Tibial nerve (tissue), 4 donors: ENCODE results near the gene MTHFD1. TPM values are rescaled to one million over a fixed set of nuclear protein-coding genes. Genes with fewer than 3 reads are reported as not detected.

Experiments used
- DNase-seq, 2 donors: peaks; one replicate each; pipeline ENCODE4 v3.0.0-alpha.2; 2019; ENCODE audit warnings: low spot score in 2 of 2
- H3K27ac ChIP-seq, 4 donors: fragments of 200-600 bp; sonication (generic) in 3 of 4; one replicate each; pipeline ENCODE4 v1.5.1; 2017 to 2019; ENCODE audit warnings: mild to moderate bottlenecking in 1 of 4
- H3K27me3 ChIP-seq, 2 donors: fragments of 200-600 bp; sonication (generic) in 1 of 2; one replicate each; pipeline versions ENCODE4 v1.5.1 to v1.6.0; 2017 to 2019
- H3K36me3 ChIP-seq, 3 donors: fragments of 200-600 bp; sonication (generic); one replicate each; pipeline ENCODE4 v1.5.1; 2018 to 2019
- H3K4me1 ChIP-seq, 4 donors: fragments of 200-600 bp; sonication (generic) in 3 of 4; one replicate each; pipeline ENCODE4 v1.5.1; 2017 to 2019
- H3K4me3 ChIP-seq, 4 donors: fragments of 200-600 bp; sonication (generic) in 3 of 4; one replicate each; pipeline ENCODE4 v1.5.1; 2017 to 2019; ENCODE audit warnings: mild to moderate bottlenecking in 1 of 4, moderate library complexity in 1 of 4
- H3K9me3 ChIP-seq, 4 donors: fragments of 200-600 bp; sonication (generic) in 3 of 4; one replicate each; pipeline ENCODE4 v1.5.1; 2017 to 2019
- CTCF ChIP-seq, 5 experiments: fragments of 200-600 bp in 3 of 5; fragments of 450-650 bp in 2 of 5; sonication (generic) in 3 of 5; IDR thresholded peaks; one replicate each; pipeline ENCODE4 v1.5.1; 2016 to 2019; ENCODE audit warnings: antibody characterized with exemption in 5 of 5, mild to moderate bottlenecking in 3 of 5, moderate library complexity in 2 of 5
- EP300 ChIP-seq, 2 donors: sonication (generic); formaldehyde crosslinking; IDR thresholded peaks; one replicate each; pipeline ENCODE4 v1.6.1; 2017; ENCODE audit warnings: antibody characterized with exemption in 2 of 2, mild to moderate bottlenecking in 1 of 2
- POLR2A ChIP-seq, 2 donors: fragments of 450-650 bp; IDR thresholded peaks; one replicate each; pipeline ENCODE4 v1.6.1; 2017; ENCODE audit warnings: antibody characterized with exemption in 2 of 2, mild to moderate bottlenecking in 2 of 2, moderate library complexity in 2 of 2
- WGBS, 2 donors: methylation state at CpG; one replicate each; pipeline ENCODE4 v1.1.5; 2018; 5-methylcytosine and 5-hydroxymethylcytosine counted together
- total RNA-seq, 4 donors: library from RNA; depleted of rRNA; stranded (reverse); fragments of >200 nt; gene quantifications; one replicate each; pipeline ENCODE4 v1.1.0, GENCODE V29; 2016

The MTHFD1 gene
- total RNA-seq, 4 donors from 2014 or later: 52.0 to 59.4 (median 56.7) TPM

GRCh38 chr14:64447876-64448670 is 59.9 kb downstream of the MTHFD1 start:
- 71 to 79% methylated on average over 5 of the region's 5 CpGs for whole genome bisulfite sequencing, 2 donors
- peaks cover 0 to 4% (median 0%) of the 10 kb centered on the region in 4 donors for H3K4me1 ChIP-seq
- no peak overlapping the region for H3K4me3 ChIP-seq
- no peaks in the 10 kb centered on the region for H3K9me3 ChIP-seq
- peaks cover 0 to 71% (median 0%) of the 10 kb centered on the region in 3 donors for H3K36me3 ChIP-seq
- H3K27ac ChIP-seq: no peak overlapping the region
- DNase-seq: no peak
- TF ChIP-seq EP300 (IDR thresholded peaks at IDR 0.05): no peak
- no peak for TF ChIP-seq CTCF (IDR thresholded peaks at IDR 0.05)
- no peaks in the 10 kb centered on the region for H3K27me3 ChIP-seq

GRCh38 chr14:64450255-64450654 is 62.1 kb downstream of the MTHFD1 start:
- no peak for TF ChIP-seq CTCF (IDR thresholded peaks at IDR 0.05)
- no peak for DNase-seq
- Histone ChIP-seq H3K36me3 (peaks cover 0 to 73% (median 15%) of the 10 kb centered on the region in 3 donors), H3K4me3 (no peak overlapping the region), H3K4me1 (no peaks in the 10 kb centered on the region), H3K27me3 (no peaks in the 10 kb centered on the region), H3K27ac (no peak overlapping the region), H3K9me3 (no peaks in the 10 kb centered on the region)
- WGBS, 2 donors: 89 to 91% methylated on average over 2 of the region's 2 CpGs

- 95 to 96% methylated on average over 10 of the region's 10 CpGs for WGBS, 2 donors
- no peaks in the 10 kb centered on the region for H3K27me3 ChIP-seq
- H3K9me3 ChIP-seq: no peaks in the 10 kb centered on the region
- H3K27ac ChIP-seq: no peak overlapping the region
- peaks cover 0 to 89% (median 15%) of the 10 kb centered on the region in 3 donors for H3K36me3 ChIP-seq
- no peaks in the 10 kb centered on the region for H3K4me1 ChIP-seq
- TF ChIP-seq EP300 (IDR thresholded peaks at IDR 0.05) (no peak), POLR2A (IDR thresholded peaks at IDR 0.05) (no peak), CTCF (IDR thresholded peaks at IDR 0.05) (no peak)
- H3K4me3 ChIP-seq: no peak overlapping the region
- no peak for DNase-seq
Observed at GRCh38 chr14:64454671-64455070, 66.5 kb downstream of the MTHFD1 start.

GRCh38 chr14:64459405-64460136 is 71.4 kb downstream of the MTHFD1 start:
- no peak overlapping the region for H3K4me3 ChIP-seq
- DNase-seq: no peak
- H3K36me3 ChIP-seq: peaks cover 0 to 63% (median 4%) of the 10 kb centered on the region in 3 donors
- no peaks in the 10 kb centered on the region for H3K27me3 ChIP-seq
- no peaks in the 10 kb centered on the region for H3K4me1 ChIP-seq
- TF ChIP-seq CTCF (IDR thresholded peaks at IDR 0.05) (no peak), EP300 (IDR thresholded peaks at IDR 0.05) (no peak), POLR2A (IDR thresholded peaks at IDR 0.05) (no peak)
- WGBS, 2 donors: 79% methylated on average over 4 of the region's 4 CpGs
- H3K27ac ChIP-seq: no peak overlapping the region
- no peaks in the 10 kb centered on the region for H3K9me3 ChIP-seq

- TF ChIP-seq EP300 (IDR thresholded peaks at IDR 0.05): no peak
- TF ChIP-seq POLR2A (IDR thresholded peaks at IDR 0.05): no peak
- no peak for TF ChIP-seq CTCF (IDR thresholded peaks at IDR 0.05)
- Histone ChIP-seq H3K9me3 (no peaks in the 10 kb centered on the region), H3K27ac (no peak overlapping the region), H3K27me3 (no peaks in the 10 kb centered on the region), H3K36me3 (peaks cover 0 to 47% (median 0%) of the 10 kb centered on the region in 3 donors), H3K4me3 (no peak overlapping the region), H3K4me1 (peaks cover 0 to 6% (median 0%) of the 10 kb centered on the region in 4 donors)
- no peak for DNase-seq
- WGBS, 2 donors: 87 to 97% methylated on average over 3 of the region's 3 CpGs
Observed at GRCh38 chr14:64461221-64461620, 73.1 kb downstream of the MTHFD1 start.
